GM10266 (cell line): Measurements from ENCODE around the gene KCNT2.

Experiments
- DNase-seq: peaks from one replicate; pipeline ENCODE4 v3.0.0; 2012; ENCODE audit errors: extremely low spot score
- TF ChIP-seq, protein P1 (sequence below): IDR thresholded peaks from 2 replicates; pipeline ENCODE4 v1.5.1; 2012; ENCODE audit warnings: mild to moderate bottlenecking, low read depth; ENCODE audit not compliant: control insufficient read depth, insufficient read depth; ENCODE audit errors: missing control alignments

KCNT2 gene

DNA sequence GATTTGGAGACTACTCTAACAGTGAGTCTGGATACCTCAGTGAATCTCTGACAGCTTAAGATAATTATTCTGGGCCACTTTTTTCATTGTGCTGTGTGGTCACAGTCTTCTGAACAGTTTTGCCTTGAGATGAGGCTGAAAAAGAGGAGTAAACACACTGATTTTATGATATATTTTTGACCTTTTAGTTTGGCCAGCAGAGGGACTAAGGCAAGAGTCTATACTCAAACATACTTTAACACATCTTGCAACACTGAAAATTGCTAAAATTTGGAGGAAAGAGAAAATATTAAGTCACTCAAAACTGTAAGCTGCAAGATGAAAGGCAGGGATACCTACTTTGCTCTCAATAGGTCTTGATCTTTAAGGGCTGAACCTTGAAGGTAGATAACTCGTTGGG, 182.7 kb downstream of the KCNT2 start:
- TF ChIP-seq, protein P1, sequence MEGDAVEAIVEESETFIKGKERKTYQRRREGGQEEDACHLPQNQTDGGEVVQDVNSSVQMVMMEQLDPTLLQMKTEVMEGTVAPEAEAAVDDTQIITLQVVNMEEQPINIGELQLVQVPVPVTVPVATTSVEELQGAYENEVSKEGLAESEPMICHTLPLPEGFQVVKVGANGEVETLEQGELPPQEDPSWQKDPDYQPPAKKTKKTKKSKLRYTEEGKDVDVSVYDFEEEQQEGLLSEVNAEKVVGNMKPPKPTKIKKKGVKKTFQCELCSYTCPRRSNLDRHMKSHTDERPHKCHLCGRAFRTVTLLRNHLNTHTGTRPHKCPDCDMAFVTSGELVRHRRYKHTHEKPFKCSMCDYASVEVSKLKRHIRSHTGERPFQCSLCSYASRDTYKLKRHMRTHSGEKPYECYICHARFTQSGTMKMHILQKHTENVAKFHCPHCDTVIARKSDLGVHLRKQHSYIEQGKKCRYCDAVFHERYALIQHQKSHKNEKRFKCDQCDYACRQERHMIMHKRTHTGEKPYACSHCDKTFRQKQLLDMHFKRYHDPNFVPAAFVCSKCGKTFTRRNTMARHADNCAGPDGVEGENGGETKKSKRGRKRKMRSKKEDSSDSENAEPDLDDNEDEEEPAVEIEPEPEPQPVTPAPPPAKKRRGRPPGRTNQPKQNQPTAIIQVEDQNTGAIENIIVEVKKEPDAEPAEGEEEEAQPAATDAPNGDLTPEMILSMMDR = no peak
- DNase-seq = no peak

DNA sequence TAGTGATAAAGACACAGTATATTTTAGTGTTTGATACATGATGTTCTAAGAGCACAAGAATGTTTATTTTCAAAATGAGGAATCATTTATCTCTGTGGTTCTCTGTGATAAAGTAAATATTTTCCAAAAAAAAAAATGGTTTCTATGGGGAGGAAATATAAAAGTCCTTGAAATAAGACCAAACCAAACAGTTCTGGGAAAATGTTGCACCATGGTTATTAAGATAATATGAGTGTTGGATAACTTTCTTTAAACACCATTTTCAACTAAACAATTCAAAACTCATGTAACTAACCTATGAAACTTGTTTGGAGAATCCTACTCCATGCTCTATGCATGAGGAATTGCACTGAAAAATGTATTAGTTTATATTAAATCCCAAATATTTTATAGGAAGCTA, 184.6 kb downstream of the KCNT2 start:
- TF ChIP-seq, protein P1 = no peak

DNA sequence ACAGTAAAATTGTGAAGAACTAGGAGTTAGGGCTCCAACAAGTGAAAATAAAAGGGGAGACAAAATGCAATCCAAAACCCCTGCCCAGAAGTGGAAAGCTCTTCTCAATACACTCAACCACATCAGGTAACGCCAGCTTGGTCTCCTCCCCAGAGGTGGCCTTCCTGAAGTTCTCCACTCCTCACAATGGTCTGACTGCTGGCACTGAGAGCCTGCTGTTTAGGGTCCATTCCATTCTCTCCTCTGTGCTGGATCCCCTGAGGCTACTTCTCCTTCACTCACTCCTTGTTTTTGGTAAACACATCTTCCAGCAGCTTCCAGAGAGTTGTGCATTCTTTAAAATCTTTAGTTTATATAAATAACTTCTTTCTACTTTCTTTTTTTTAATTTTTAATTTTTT, 189.5 kb downstream of the KCNT2 start:
- TF ChIP-seq, protein P1 = no peak
- no peak for DNase-seq

More for the DNA sequence above, 184.6 kb downstream of the KCNT2 start:
- no peak for DNase-seq

DNA sequence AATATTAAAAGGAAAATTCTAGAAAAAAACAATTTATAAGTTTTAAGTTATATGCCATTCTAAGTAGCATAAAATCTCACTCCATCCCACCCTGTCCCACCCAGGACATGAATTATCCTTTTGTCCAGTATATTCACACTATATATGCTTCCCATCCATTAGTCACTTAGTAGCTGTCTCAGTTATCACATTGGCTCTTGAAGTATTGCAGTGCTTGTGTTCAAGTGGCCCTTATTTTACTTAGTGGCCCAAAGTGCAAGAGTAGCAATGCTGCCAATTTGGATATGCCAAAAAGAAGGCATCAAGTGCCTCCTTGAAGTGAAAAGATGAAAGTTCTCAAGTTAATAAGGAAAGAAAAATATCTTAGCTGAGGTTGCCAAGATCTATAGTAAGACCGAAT, 192.3 kb downstream of the KCNT2 start:
- TF ChIP-seq, protein P1 = no peak

DNA sequence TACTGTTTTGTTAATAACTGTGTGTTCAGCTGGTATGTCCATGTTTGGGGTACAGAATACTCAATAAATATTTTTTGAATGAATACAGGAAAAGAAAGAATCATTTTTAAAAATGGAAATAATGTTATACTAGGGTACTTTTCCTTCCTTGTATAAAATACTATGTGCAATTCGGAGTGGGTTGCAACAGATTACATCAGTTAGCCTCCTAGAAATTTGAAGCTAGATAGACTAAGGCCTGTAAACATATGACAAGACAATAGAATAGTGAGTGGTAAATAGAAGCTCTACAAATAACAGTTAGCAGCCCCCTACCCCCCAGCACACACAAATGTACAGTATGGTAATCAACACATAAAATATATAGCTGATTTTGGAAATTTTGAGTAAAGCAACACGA, 195.9 kb downstream of the KCNT2 start:
- no peak for DNase-seq
- TF ChIP-seq, protein P1 = no peak

More for the DNA sequence above, 192.3 kb downstream of the KCNT2 start:
- DNase-seq = no peak

DNA sequence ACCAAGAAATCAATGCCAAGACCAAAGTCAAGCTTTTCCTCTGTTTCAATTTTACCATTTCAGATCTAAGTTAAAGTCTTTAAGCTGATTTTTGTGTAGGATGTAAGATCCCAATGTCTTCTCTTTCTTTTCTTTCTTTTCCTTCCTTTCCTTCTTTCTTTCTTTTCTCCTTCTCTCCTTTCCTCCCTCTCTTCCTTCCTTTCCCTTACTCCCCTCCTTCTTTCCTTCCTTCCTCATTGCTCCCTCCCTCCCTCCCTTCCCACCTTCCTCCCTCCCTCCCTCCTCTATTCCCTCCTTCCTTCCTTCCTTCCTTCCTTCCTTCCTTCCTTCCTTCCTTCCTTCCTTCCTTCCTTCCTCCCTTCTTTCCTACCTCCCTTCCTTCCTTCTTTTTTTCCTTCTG, 197.5 kb downstream of the KCNT2 start:
- TF ChIP-seq, protein P1 = no peak
- no peak for DNase-seq

DNA sequence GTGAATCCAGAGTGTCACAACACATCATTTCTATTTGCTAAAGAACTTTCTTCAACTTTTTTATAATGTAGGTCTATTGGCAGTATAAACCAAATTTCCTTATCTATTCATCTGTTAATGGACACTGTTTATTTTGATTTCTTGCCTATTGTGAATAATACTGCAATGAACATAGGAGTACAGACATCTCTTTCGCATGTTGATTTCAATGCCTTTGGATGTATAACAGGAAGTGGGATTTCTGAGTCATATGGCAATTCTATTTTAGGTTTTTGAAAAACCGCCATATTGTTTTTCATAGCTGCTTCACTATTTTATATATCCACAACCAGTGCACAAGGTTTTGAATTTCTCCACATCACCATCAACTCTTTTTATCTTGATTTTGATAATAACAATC, 198.7 kb downstream of the KCNT2 start:
- no peak for DNase-seq

More for the DNA sequence above, 198.7 kb downstream of the KCNT2 start:
- TF ChIP-seq, protein P1 = no peak
